NCI-H2227 (cell line): Measurements from ENCODE around the gene CEACAM19.
A peak's percentile ranks its signal among the peaks of the same experiment; 100 is the strongest.
"Not testable (repeated sequence)": the region's sequence is repeated elsewhere in the genome, so short reads cannot be mapped to it uniquely, and the experiment has no call there.

Experiments used
- DNase-seq: peaks from one replicate; lab custom pipeline; 2025; ENCODE audit not compliant: unreplicated experiment; lab: John Stamatoyannopoulos, UW

The CEACAM19 gene

DNA sequence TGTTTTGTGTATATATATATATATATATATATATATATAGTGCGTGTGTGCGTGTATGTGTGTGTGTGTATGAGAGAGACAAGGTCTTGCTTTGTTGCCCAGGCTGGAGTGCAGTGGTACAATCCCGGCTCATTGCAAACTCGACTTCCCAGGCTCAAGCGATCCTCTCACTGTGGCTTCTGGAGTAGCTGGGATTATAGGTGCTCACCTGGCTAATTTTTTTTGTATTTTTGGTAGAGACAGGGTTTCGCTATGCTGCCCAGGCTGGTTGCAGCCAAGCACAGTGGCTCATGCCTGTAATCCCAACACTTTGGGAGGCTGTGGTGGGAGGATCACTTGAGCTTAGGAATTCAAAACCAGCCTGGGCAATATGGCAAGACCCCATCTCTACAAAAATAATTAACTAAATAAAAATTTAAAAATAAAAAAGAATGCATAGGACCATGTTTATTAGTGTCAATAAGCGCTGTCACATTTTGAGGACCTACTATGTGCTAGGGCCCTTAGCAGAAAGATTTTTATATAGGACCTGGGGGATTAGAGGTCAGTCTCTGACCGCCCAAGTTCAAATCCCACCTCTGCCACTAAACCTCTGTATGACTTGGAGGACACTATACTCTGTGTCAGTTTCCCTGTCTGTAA lies 25.8 kb upstream of the CEACAM19 start:
- no peak for DNase-seq

DNA sequence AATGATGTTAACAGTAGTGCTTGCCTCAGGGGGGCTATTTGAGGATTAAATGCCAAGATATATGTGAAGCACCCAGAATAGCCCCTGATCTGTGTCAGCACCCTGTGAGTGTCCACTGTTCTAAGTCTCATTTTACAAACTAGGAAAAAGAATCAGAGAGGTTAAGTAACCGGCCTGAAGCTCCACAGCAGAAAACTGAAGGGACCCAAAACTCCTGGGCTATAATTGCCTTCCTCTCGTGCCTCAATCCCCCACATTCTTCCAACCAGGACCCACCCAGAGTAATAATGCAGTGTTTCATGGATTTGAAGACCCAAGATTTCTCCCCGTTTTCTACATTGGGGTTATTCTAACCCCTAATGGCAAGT lies 25.2 kb upstream of the CEACAM19 start:
- no peak for DNase-seq

DNA sequence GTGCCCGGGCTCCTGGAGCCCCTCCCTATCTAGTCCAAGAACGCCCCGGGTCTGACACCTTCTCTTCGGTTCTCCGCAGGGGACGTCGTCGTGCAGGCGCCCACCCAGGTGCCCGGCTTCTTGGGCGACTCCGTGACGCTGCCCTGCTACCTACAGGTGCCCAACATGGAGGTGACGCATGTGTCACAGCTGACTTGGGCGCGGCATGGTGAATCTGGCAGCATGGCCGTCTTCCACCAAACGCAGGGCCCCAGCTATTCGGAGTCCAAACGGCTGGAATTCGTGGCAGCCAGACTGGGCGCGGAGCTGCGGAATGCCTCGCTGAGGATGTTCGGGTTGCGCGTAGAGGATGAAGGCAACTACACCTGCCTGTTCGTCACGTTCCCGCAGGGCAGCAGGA lies 24.1 kb upstream of the CEACAM19 start:
- DNase-seq = no peak

DNA sequence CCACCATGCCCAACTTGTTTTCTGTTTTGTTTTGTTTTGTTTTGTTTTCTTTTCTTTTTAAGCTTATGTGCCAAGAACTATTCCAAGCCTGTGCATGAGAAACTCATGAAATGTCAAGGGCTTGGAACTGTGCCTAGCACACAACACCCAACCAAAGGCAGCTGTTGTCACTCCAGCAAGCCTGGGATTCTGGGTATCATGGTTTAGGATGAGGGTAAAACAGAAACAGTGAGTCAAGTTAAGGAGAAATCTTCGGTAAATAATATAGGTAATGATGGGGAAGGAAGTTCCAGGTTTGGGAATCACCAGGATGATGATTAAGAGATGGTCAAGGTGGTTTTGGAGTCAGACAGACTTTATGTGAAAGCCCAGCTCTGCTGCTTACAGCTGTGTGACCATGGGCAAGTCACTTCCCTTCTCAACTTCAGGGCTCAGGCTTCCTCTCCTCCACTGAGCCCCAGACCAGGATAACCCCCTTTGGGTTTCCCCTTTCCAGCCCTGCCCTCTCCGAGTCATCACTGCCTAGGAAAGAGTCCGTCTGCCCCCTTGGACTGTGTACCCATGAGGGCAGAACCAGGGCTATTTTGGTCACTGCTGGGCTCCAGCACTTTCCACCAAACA lies 22.5 kb upstream of the CEACAM19 start:
- DNase-seq = no peak

DNA sequence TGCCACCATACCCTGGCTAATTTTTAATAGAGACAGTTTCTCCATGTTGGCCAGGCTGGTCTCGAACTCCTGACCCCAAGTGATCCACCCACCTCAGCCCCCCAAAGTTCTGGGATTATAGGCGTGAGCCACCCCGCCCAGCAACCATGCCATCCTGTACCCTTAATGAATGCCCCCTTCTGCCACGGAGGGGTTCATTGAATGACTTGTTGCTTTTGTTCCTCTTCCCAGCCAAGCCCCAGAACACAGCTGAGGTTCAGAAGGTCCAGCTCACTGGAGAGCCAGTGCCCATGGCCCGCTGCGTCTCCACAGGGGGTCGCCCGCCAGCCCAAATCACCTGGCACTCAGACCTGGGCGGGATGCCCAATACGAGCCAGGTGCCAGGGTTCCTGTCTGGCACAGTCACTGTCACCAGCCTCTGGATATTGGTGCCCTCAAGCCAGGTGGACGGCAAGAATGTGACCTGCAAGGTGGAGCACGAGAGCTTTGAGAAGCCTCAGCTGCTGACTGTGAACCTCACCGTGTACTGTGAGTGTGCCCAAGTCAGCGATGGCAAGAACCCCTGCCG lies 21.6 kb upstream of the CEACAM19 start:
- no peak for DNase-seq

DNA sequence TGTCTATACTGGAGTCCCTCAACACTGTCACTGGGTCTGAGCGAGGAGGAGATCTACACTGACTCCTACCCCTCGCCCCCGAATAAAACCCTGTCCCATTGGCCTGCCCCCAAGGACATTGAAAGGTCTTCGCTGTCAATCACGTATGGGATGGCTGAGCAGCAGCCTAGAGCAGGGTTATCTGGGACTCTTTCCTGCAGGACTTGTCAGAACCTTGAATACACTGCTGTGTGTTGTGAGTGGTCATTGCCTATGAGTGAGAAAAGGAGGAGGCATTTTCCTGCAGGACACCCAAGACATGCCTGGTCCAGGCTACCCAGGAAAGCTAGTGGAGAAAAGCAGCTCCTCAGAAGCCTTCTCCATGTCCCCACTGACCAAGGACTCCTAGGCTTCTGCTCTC lies 17.9 kb upstream of the CEACAM19 start:
- no peak for DNase-seq

DNA sequence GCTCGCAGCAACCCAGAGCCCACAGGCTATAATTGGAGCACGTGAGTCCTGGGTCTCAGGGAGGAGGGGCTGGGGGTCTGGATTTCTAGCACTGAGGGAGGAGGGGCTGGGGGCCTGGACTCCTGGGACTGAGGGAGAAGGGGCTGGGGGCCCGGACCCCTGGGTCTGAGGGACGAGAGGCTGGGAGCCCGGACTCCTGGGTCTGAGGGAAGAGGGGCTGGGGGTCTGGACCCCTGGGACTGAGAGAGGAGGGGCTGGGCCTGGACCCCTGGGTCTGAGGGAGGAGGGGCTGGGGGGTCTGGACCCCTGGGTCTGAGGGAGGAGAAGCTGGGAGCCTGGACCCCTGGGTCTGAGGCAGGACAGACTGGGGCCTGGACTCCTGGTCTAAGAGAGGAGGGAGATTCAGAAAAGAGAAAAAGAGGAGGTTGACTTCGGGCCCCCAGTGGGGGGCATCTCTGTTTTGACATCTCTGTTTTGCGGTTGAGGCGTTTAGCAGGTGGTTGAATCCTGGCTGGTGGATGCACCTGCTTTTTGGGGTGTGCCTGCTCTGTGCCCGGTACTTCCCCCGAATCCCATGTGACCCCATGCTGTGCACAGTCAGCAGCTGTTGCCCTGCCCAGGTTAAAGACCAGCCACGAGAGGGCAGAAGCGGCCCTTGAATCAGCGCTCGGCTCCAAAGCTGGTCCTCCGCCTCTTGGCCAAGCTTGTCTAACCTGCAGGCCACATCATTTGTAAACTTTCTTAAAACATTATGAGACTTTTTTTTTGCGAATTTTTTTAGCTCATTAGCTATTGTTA lies 17.1 kb upstream of the CEACAM19 start:
- peak; percentile 9 for DNase-seq

DNA sequence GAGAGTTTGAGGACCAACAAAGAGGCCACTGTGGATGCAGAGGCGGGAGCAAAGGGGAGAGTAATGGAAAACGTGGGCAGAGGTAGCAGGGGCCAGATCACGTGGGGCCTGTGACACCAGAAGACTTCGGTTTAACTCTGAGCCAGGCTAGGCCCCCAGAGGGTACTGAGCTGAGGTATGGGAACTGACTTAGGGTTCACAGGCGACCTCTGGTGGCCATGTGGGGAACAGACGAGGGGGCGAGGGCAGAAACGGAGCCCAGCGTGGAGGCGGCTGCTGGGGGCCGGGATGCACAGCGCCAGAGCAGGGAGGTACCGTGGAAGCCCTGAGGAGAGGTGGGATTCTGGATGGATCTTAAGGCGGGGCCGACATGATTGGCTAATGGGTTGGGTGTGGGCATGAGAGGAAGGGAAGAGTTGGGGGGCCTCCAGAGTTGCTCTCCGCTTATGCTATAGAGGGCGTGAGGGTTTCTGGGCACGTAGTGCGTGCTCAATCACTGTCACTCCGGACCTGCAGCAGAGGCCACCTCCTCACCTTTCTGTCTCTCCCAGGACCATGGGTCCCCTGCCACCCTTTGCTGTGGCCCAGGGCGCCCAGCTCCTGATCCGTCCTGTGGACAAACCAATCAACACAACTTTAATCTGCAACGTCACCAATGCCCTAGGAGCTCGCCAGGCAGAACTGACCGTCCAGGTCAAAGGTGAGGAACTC lies 13.9 kb upstream of the CEACAM19 start:
- peak; percentile 55 for DNase-seq

DNA sequence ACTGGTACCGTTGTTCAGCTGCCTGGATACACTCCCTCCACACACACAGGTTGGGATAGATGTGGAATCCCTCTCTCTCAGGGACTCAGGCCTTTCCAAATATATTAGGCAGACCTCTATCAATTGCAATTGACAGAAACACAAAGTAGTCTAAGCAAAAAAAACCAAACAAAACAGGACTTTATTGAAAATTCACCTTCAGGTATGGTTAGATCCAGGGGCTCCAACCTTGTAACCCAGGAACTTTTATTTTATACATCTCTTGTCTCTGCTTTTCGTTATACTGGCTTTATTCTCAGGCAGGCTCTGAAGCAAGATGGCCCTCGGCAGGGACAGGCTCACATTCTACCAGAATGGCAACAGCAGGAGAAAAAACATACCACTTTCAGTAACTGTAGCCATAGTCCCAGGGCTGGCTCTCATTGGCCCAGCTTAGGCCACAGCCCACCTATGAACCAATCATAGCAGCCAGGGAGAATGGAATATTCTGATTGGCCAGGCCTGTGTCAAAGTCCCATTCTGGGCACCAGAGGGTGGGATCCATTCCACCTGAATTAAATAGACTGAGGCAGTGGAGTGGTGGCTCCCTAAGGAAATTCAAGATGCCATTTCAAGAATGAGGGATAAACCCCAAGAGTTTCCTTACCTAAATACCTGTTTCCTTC lies 13.1 kb upstream of the CEACAM19 start:
- no peak for DNase-seq

DNA sequence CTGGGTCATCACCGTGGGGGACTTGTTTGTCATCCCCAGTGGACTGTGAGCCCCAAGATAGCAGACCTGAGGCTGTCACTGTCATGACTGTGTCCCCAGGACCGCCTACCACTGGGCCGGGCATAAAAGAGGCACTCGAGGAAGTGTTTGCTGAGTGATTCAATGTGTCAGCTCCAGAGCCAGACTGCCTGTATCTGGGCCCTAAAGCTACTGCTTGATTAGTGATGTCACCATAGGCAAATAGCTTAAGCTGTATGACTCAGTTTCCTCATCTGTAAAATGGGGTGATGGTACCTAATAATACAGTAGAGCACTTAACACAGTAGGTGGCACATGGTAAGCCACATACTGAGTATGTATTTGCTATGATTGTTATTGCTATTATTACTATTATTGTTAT lies 11.2 kb upstream of the CEACAM19 start:
- no peak for DNase-seq

DNA sequence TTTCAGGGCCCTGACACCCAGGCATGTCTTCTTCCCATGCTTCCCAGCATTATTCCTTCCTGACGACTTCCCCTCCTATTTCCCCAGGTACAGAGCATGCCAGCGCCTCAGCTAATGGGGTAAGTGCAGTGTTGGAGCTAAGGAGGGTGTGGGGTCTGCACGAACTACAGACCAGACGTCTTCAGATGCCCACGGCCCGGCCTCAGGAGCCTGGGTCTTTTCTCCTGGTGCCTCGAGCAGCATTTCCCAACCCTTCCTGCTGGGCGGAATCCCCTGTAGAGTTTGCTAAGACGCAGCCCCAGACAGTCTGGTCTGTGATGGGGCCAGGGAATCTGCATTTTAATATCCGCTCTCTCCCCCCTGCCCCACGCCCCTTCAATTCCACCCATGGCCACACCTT lies 10.1 kb upstream of the CEACAM19 start:
- DNase-seq = no peak

DNA sequence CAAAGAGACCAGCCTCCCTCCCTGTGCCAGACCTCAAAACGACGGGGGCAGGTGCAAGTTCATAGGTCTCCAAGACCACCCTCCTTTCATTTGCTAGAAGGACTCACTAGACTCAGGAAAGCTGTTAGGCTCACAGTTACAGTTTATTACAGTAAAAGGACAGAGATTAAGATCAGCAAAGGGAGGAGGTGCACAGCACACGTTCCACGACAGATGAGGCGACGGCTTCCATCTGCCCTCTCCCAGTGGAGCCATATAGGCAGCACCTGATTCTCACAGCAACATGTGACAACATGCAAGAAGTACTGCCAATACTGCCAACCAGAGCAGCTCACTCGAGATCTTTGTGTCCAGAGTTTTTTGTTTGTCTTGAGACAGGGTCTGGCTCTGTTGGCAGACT lies 9.4 kb upstream of the CEACAM19 start:
- no peak for DNase-seq

DNA sequence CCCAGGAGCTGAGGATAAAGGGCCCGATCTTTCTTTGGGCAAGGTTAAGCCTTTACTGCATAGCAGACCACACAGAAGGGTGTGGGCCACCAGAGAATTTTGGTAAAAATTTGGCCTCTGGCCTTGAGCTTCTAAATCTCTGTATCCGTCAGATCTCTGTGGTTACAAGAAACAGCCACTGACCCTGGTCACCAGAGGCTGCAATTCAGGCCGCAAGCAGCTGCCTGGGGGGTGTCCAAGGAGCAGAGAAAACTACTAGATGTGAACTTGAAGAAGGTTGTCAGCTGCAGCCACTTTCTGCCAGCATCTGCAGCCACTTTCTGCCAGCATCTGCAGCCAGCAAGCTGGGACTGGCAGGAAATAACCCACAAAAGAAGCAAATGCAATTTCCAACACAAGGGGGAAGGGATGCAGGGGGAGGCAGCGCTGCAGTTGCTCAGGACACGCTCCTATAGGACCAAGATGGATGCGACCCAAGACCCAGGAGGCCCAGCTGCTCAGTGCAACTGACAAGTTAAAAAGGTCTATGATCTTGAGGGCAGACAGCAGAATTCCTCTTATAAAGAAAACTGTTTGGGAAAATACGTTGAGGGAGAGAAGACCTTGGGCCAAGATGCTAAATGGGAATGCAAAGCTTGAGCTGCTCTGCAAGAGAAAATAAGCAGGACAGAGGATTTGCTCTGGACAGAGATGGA lies 8.4 kb upstream of the CEACAM19 start:
- DNase-seq = no peak

DNA sequence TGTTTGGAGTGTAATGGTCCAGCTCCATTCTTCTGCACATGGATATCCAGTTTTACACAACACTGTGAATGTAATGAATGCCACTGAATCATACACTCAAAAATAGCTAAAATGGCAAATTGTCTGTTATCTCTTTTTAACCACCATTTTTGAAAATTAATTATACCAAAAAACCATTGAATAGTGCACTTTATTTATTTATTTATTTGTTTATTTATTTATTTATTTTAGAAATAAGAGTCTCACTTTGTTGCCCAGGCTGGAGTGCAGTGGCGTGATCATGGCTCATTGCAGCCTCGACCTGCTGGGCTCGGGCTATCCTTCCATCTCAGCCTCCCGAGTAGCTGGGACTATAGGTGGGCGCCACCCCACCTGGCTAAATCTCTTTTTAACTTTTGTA lies 7.3 kb upstream of the CEACAM19 start:
- no peak for DNase-seq

DNA sequence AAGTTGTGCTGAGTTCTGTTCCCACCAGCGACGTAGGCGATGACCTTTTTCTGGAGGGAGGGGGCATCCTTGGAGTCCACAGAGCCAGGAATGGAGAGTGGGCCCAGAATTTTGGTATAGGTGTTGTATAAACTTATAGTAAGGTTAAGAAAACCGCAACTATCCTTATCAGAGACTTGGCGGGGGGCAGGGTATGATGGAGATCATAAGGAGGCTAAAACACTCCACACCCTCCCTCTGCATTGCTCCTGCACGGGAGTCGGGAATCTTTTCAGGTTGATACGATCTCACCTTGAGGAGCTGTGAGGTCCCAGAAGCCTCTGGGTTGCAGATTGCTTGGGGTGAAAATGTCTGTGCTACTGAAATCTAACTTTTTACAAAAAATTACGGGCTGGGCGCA lies 6.3 kb upstream of the CEACAM19 start:
- DNase-seq = no peak

DNA sequence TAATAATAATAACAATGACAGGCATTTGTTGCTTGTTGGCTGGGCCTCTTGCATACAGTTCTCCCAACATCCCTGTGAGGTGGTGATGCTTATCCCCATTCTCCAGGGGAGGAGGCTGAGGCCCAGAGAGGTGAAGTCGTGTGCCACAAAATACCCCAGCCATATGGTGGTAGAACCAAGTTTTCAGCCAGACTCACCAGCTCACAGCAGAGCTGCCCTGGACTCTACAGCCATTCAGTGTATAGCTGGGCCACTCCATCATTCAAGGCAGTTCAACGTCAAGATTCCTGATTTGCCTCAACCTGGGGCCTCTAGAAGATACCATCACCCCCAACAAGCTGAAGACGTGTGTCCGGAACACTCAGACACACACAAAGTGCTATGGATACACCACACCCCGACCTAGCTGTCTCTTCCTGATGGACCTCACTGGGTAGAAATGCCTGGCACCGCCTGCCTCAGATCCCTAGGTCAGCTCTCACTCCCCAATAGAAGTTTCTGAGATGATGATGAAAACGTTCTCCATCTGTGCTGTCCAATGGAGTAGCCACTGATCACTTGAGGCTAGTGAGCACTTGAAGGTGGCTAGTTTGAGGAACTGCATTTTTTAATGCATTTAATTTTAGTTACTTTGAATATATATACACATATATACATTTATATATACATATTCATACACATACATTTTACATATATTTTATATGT lies 4.3 kb upstream of the CEACAM19 start:
- no peak for DNase-seq

DNA sequence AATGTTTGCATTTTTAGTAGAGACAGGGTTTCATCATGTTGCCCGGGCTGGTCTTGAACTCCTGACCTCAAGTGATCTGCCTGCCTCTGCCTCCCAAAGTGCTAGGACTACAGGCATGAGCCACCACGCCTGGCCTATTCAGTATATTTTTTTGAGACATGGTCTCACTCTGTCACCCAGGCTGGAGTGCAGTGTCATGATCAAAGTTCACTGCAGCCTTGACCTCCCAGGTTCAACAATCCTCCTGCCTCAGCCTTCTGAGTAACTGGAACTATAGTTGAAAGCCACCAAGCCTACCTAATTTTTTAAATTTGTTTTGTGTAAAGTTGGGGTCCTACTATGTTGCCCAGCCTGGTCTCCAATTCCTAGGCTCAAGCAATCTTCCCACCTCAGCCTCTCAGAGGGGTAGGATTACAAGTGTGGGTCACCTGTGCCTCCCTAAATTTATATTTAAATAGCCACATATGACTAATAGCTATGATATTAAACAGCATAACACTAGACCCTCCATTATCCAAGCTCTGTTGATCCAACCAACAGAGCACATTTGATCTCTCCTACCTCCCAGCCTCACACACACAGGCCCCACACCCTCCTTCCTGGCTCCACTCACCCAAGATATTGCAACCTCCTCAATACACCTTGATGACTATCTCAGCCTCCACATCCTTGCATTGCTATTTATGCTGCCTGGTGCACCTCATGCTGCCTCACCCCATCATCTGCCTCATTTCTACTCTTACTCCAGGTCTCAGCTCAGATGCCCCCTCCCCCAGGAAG lies 2.1 kb upstream of the CEACAM19 start:
- DNase-seq = no peak

DNA sequence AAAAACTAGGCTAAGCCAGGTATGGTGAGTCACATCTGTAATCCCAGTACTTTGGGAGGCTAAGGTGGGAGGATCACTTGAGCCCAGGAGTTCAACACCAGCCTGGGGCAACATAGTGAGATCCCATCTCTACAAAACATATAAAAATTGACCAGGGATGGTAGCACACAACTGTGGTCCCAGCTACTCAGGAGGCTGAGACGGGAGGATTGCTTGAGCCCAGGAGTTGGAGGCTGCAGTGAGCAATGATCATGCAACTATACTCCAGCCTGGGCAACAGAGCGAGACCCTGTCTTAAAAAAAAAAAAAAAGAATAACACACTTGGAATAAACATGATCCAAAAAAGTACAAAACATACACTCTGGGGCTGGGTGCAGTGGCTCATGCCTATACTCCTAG lies 1.3 kb upstream of the CEACAM19 start:
- not testable (repeated sequence) for DNase-seq

DNA sequence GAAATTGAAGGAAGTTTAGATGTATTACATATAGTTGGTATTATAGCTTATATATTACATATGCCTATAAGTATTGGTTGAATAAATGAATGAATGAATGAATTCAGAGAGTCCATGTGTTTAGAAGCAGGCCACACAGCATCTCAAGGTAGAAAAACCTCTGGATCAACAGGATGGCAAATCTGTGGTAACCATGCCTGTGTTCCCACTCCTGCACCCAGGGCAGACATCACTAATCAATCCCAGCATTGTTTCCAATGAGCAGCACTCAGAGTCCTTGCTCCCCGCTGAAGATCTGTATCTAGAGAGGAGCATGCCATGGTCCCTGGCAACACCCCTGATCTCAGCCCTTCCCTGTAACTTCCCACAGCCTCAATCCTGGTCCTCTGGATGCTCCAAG lies 944 bp downstream of the CEACAM19 start:
- no peak for DNase-seq
